D721Med (cell line): ENCODE results near the gene ROR1.

Experiments used
- DNase-seq: peaks from one replicate; pipeline ENCODE4 v3.0.0; 2011; ENCODE audit warnings: low spot score; ENCODE audit not compliant: insufficient read length
- FAIRE-seq: peaks from 2 replicates; lab custom pipeline; 2011; peaks lifted over from hg19 to GRCh38; lab: Jason Lieb, UNC
- CTCF ChIP-seq: IDR thresholded peaks from 2 replicates; pipeline ENCODE4 v1.5.1; 2012; ENCODE audit warnings: mild to moderate bottlenecking, control low read depth; ENCODE audit not compliant: insufficient read depth; ENCODE audit errors: missing control alignments

The ROR1 gene

DNA sequence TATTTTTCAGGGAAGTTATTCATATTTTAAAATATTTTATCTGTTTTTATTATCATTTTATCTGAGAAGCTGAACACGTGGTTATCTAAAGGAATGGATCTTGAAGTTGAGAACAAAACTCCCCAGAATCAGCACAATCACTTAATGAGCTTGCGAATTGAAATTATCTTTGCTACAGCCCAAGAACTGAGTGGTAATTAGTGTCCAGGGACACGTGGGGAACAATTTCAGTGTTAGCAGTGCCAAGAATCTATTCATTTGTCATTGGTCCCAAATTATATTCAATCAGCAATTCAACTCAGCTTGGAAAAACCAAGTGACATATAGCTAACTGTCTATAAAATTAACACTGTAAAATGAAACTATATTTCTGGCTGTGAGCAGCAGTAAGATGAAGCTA is 232.0 kb downstream of the ROR1 start:
- DNase-seq, result no peak
- no peak for FAIRE-seq
- TF ChIP-seq CTCF, result no peak

- DNase-seq, result no peak
- FAIRE-seq, result no peak
- TF ChIP-seq CTCF, result no peak
These were observed 232.6 kb downstream of the ROR1 start for GRCh38 chr1:64006276-64007051.

- TF ChIP-seq CTCF, result no peak
- FAIRE-seq, result no peak
These were observed 236.5 kb downstream of the ROR1 start for GRCh38 chr1:64010316-64010715.

GRCh38 chr1:64013395-64013794 is 239.6 kb downstream of the ROR1 start:
- DNase-seq (no peak), FAIRE-seq (no peak)
- TF ChIP-seq CTCF, result no peak

More at GRCh38 chr1:64010316-64010715, 236.5 kb downstream of the ROR1 start:
- DNase-seq, result no peak

DNA sequence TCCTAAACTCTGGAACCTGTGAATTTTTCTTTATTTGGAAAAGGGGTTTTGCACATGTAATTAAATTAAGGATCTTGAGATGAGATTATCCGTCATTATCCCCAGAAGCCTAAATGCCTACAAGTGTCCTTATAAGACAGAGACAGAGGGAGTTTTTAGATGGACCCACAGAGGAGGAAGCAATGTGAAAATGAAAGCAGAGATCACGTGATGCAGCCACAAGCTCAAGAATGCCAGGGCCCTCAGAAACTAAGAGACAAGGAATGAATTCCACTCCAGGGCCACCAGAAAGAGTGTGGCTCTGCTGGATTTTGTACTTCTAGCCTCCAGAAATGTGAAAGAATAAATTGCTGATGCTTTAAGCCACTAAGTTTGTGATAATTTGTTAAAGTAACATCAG is 246.0 kb downstream of the ROR1 start:
- peak; percentile 89 for FAIRE-seq
- no peak for TF ChIP-seq CTCF
- DNase-seq, result no peak

DNA sequence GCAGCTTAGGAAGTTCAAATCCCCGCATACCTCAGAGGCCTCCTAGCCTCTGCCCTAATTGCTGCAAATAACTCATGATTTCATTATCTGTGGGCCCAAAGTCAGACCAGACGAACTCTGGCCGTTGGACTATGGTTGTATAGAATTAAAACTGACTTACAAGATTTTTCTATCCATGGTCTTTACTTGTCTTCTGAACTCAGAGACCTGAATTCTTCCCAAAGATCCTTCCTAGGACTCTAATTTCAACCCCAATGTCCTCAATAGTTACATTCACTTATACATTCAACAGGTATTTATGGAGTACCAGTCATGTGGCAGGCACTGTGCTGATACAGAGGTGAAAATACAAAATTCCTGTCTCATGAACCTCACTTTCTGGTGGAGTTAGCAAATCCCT is 247.2 kb downstream of the ROR1 start:
- no peak for FAIRE-seq
- no peak for TF ChIP-seq CTCF
- DNase-seq, result no peak

GRCh38 chr1:64025051-64025450 is 251.2 kb downstream of the ROR1 start:
- no peak for FAIRE-seq
- no peak for DNase-seq
- no peak for TF ChIP-seq CTCF
